GM21447 (cell line): Measurements from ENCODE around the gene LRCH4.

Source experiments
- ATAC-seq: cut with Tn5 transposase; IDR thresholded peaks from one replicate; pipeline ENCODE4 v1.9.1; 2021; ENCODE audit not compliant: unreplicated experiment

Gene LRCH4

GRCh38 chr7:100606313-100606712 lies 20.4 kb upstream of the LRCH4 start:
- no peak for ATAC-seq

- no peak for ATAC-seq
These were observed 19.3 kb upstream of the LRCH4 start for GRCh38 chr7:100604976-100605911.

GRCh38 chr7:100604028-100604975 lies 18.4 kb upstream of the LRCH4 start:
- peak; percentile 64 for ATAC-seq

- ATAC-seq: peak; percentile 14
These were observed 17.7 kb upstream of the LRCH4 start for GRCh38 chr7:100603726-100604027.

- ATAC-seq: no peak
These were observed 17.2 kb upstream of the LRCH4 start for GRCh38 chr7:100602889-100603725.

GRCh38 chr7:100600730-100601038 lies 14.8 kb upstream of the LRCH4 start:
- ATAC-seq: no peak

- no peak for ATAC-seq
These were observed 14.2 kb upstream of the LRCH4 start for GRCh38 chr7:100599911-100600729.

GRCh38 chr7:100598425-100598824 lies 12.5 kb upstream of the LRCH4 start:
- no peak for ATAC-seq

- ATAC-seq: no peak
These were observed 9.3 kb upstream of the LRCH4 start for GRCh38 chr7:100595188-100595587.

GRCh38 chr7:100591596-100591995 lies 5.7 kb upstream of the LRCH4 start:
- no peak for ATAC-seq

- ATAC-seq: no peak
These were observed 4.3 kb upstream of the LRCH4 start for GRCh38 chr7:100590077-100590737.

- no peak for ATAC-seq
These were observed 3.5 kb upstream of the LRCH4 start for GRCh38 chr7:100589341-100589947.

- no peak for ATAC-seq
These were observed 2.5 kb upstream of the LRCH4 start for GRCh38 chr7:100588438-100588837.

- ATAC-seq: peak; percentile 79
These were observed 517 bp upstream of the LRCH4 start, which contains the start of gene FBXO24 for GRCh38 chr7:100586266-100587025. Gene FBXO24 (plus strand): TSS chr7:100586328. CDS start chr7:100586626, 298 bp downstream.

- no peak for ATAC-seq
These were observed 1.0 kb downstream of the LRCH4 start for GRCh38 chr7:100584683-100585510.

GRCh38 chr7:100584054-100584682 lies 1.8 kb downstream of the LRCH4 start:
- no peak for ATAC-seq
